OCI-LY7 (cell line): ENCODE data around the gene UBE2U. TPM values are rescaled to one million over a fixed set of nuclear protein-coding genes. Genes with fewer than 3 reads are reported as not detected.

Source experiments
- BruUV-seq: library from RNA; stranded (reverse); fragments of 400-500 nt; replicated peaks from 2 replicates; lab custom pipeline; 2021; lab: Mats Ljungman, UMichigan
- CTCF ChIA-PET: fragments of 300-600 bp; sonication (Branson Sonifier 250); formaldehyde crosslinking; loops from one replicate; lab custom pipeline; 2022; ENCODE audit warnings: antibody characterized with exemption; ENCODE audit not compliant: unreplicated experiment; lab: Charles Lee
- POLR2A ChIA-PET: fragments of 300-600 bp; sonication (Branson Sonifier 250); formaldehyde crosslinking; loops from one replicate; lab custom pipeline; 2022; ENCODE audit warnings: antibody characterized with exemption; lab: Charles Lee
- DNase-seq: peaks from one replicate; pipeline ENCODE4 v3.0.0-alpha.2; 2015; ENCODE audit warnings: low spot score
- H2AFZ ChIP-seq: fragments of 200-600 bp; sonication (generic), shearing (Covaris generic); 2 replicates; pipeline ENCODE4 v1.6.1; 2014; ENCODE audit warnings: mild to moderate bottlenecking, antibody characterized with exemption, low read length, moderate library complexity
- H3K27ac ChIP-seq: fragments of 200-600 bp; sonication (generic); 2 replicates; pipeline ENCODE4 v1.5.1; 2014; ENCODE audit warnings: mixed run types, low read depth, mild to moderate bottlenecking, moderate library complexity, low read length, inconsistent platforms; ENCODE audit not compliant: poor library complexity, severe bottlenecking
- H3K36me3 ChIP-seq: fragments of 200-600 bp; sonication (generic); 2 replicates; pipeline ENCODE4 v1.6.1; 2014; ENCODE audit warnings: mild to moderate bottlenecking, antibody characterized with exemption, low read length, moderate library complexity, mixed read lengths; ENCODE audit not compliant: insufficient read depth
- H3K4me1 ChIP-seq: fragments of 200-600 bp; sonication (generic); 2 replicates; pipeline ENCODE4 v1.5.1; 2014; ENCODE audit warnings: mild to moderate bottlenecking, low read length; ENCODE audit not compliant: insufficient read depth, poor library complexity, severe bottlenecking
- H3K4me2 ChIP-seq: fragments of 200-600 bp; sonication (generic); 2 replicates; pipeline ENCODE4 v1.6.1; 2014; ENCODE audit warnings: mild to moderate bottlenecking, low read length
- H3K4me3 ChIP-seq: fragments of 200-600 bp; sonication (generic); 2 replicates; pipeline ENCODE4 v1.5.1; 2014; ENCODE audit warnings: mild to moderate bottlenecking, low read depth, low read length; ENCODE audit not compliant: poor library complexity, severe bottlenecking
- H3K79me2 ChIP-seq: fragments of 200-600 bp; sonication (generic); 2 replicates; pipeline ENCODE4 v1.6.1; 2016; ENCODE audit warnings: low read depth, mild to moderate bottlenecking, low read length, moderate library complexity, mixed read lengths; ENCODE audit not compliant: insufficient read depth
- H3K9me2 ChIP-seq: fragments of 200-600 bp; sonication (generic); 2 replicates; pipeline ENCODE4 v1.6.1; 2016; ENCODE audit warnings: mild to moderate bottlenecking, low read length, mixed read lengths; ENCODE audit not compliant: insufficient read depth
- H3K9me3 ChIP-seq: fragments of 200-600 bp; sonication (generic); 2 replicates; pipeline ENCODE4 v1.6.1; 2014; ENCODE audit warnings: mild to moderate bottlenecking, mixed run types, low read length, mixed read lengths
- H4K20me1 ChIP-seq: fragments of 200-600 bp; sonication (generic); 2 replicates; pipeline ENCODE4 v1.6.1; 2014; ENCODE audit warnings: mild to moderate bottlenecking, antibody characterized with exemption, low read length, moderate library complexity, mixed read lengths; ENCODE audit not compliant: insufficient read depth
- EZH2phosphoT487 ChIP-seq: fragments of 200-600 bp; sonication (generic); IDR thresholded peaks from 2 replicates; pipeline ENCODE4 v1.6.1; 2018; ENCODE audit warnings: low read depth, borderline replicate concordance, mild to moderate bottlenecking, mixed run types, antibody characterized with exemption, low read length, moderate library complexity, mixed read lengths
- intact Hi-C: fragments of 100-400 bp; cut with micrococcal nuclease; formaldehyde crosslinking; loops from one replicate; pipeline ENCODE4 v1.10.0; 2022; ENCODE audit not compliant: unreplicated experiment
- total RNA-seq, 2 experiments: library from RNA; depleted of rRNA in 1 of 2; stranded (reverse); fragments of >200 nt in 1 of 2; shearing (Covaris generic) in 1 of 2; gene quantifications; 2 replicates each; pipeline ENCODE4 v1.2.3, GENCODE V29; 2014 to 2022
- TF ChIP-seq, protein P1 (sequence below): fragments of 200-600 bp; sonication (generic); conservative IDR thresholded peaks from 2 replicates; pipeline ENCODE4 v1.5.1; 2014; ENCODE audit warnings: mild to moderate bottlenecking, antibody characterized with exemption, low read length, moderate library complexity, mixed read lengths

The UBE2U gene
- total RNA-seq, 2 experiments from 2014 or later = not detected

DNA sequence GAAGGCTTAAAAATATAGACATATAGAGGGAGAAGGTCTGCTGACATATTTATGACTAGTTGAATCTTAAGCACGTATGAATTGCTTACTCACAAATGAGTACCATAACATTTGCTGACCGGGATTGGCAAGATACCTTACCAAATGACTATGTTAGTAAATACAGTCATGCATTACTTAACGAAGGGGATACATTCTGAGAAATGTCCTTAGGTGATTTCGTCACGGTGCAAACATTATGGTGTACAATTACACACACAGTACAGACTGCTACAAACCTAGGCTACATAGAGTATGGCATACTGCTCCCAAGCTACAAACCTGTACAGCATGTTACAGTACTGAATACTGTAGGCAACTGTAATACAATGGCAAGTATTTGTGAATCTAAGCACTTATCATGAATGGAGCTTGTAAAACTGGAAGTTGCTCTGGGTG, 19.4 kb upstream of the UBE2U start:
- POLR2A ChIA-PET = interaction anchor here (0.7 kb wide), 1 partner anchor 10 kb away, joined by 3 read pairs; no protein-coding TSS in a partner anchor
- no peak overlapping the region for H2AFZ ChIP-seq

DNA sequence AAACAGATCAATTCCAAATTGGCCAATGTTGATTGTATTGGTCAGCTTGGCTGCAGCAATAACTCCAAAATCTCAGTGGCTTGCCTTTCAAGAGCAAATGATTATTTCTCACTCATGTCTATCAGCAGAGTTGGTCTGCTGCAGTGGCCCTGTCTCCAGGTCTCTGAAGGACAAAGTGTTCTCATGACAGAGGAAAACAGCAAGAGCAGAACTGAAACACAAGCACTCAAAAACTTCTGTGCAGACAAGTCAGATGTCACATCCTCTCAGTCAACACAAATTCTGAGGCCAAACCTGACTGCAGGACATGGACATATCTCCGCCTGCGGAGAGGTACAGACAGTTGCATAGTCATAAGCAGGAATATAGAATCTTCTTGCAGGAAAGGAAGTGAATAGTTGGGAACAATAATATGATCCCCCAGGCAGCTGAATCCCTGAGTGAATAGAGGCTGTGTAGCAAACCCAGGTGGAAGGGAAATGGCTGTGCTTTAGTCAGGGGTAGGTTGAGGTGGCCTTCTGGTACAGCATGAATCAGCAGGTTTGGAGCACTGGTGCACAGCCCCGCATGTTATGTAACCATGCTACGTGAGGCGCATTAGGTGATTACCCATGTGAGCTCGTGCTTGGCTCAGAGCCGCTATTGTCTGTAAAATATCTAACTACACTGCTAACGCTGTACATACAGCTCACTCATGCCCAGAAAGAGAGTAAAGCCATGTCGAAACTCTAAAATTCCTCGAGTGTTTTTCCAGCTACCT, 17.1 kb upstream of the UBE2U start:
- intact Hi-C loops = no loop called here
- H3K4me3 ChIP-seq = no peak overlapping the region
- POLR2A ChIA-PET = interaction anchor here (0.6 kb wide), 1 partner anchor 519 kb away, joined by 3 read pairs; no protein-coding TSS in a partner anchor
- no peaks in the 10 kb centered on the region for H3K9me3 ChIP-seq
- H3K27ac ChIP-seq = no peak overlapping the region
- no peaks in the 10 kb centered on the region for H3K79me2 ChIP-seq
- H4K20me1 ChIP-seq = no peaks in the 10 kb centered on the region
- no peaks in the 10 kb centered on the region for H3K36me3 ChIP-seq
- no TSS peak for BruUV-seq
- no peak for DNase-seq
- TF ChIP-seq, protein P1, sequence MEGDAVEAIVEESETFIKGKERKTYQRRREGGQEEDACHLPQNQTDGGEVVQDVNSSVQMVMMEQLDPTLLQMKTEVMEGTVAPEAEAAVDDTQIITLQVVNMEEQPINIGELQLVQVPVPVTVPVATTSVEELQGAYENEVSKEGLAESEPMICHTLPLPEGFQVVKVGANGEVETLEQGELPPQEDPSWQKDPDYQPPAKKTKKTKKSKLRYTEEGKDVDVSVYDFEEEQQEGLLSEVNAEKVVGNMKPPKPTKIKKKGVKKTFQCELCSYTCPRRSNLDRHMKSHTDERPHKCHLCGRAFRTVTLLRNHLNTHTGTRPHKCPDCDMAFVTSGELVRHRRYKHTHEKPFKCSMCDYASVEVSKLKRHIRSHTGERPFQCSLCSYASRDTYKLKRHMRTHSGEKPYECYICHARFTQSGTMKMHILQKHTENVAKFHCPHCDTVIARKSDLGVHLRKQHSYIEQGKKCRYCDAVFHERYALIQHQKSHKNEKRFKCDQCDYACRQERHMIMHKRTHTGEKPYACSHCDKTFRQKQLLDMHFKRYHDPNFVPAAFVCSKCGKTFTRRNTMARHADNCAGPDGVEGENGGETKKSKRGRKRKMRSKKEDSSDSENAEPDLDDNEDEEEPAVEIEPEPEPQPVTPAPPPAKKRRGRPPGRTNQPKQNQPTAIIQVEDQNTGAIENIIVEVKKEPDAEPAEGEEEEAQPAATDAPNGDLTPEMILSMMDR = no peak
- no peak overlapping the region for H2AFZ ChIP-seq
- CTCF ChIA-PET = no interaction called here
- no peaks in the 10 kb centered on the region for H3K9me2 ChIP-seq
- H3K4me2 ChIP-seq = no peak overlapping the region
- H3K4me1 ChIP-seq = no peaks in the 10 kb centered on the region

More for the DNA sequence above, 19.4 kb upstream of the UBE2U start:
- Histone ChIP-seq H3K9me2 (no peaks in the 10 kb centered on the region), H3K36me3 (no peaks in the 10 kb centered on the region), H3K4me1 (no peaks in the 10 kb centered on the region), H3K27ac (no peak overlapping the region), H3K79me2 (no peaks in the 10 kb centered on the region), H3K9me3 (no peaks in the 10 kb centered on the region), H3K4me3 (no peak overlapping the region), H4K20me1 (no peaks in the 10 kb centered on the region), H3K4me2 (no peak overlapping the region)
- no TSS peak for BruUV-seq
- CTCF ChIA-PET = no interaction called here
- DNase-seq = no peak
- TF ChIP-seq, protein P1 = no peak
- TF ChIP-seq EZH2phosphoT487 = no peak
- intact Hi-C loops = no loop called here

DNA sequence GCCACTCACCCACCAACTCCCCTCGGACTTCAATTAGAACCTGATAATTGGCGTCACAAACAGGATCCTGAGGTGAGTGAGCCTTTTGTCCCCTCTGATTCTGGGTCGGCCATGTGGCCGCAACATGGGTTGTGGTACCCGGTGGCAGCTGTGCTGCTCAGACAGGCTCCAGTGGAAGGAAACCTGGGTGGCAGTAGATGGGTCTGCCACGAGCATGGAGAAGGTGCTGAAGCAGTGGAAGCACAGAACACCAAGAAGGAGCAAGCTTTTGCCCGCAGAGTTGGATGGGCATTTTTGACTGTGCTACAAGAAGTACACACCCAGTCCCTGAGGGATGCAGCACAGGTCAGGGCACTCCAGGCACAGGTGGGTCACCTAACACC, 16.5 kb upstream of the UBE2U start:
- no peaks in the 10 kb centered on the region for H3K36me3 ChIP-seq
- ChIA-PET POLR2A (interaction anchor here (0.6 kb wide), 1 partner anchor 520 kb away, joined by 3 read pairs; no protein-coding TSS in a partner anchor), CTCF (no interaction called here)
- H4K20me1 ChIP-seq = no peaks in the 10 kb centered on the region
- H3K79me2 ChIP-seq = no peaks in the 10 kb centered on the region
- H3K9me2 ChIP-seq = no peaks in the 10 kb centered on the region
- no peak for DNase-seq
- no peaks in the 10 kb centered on the region for H3K9me3 ChIP-seq
- no peak for TF ChIP-seq EZH2phosphoT487
- TF ChIP-seq, protein P1 = no peak
- H3K27ac ChIP-seq = no peak overlapping the region
- no peaks in the 10 kb centered on the region for H3K4me1 ChIP-seq
- no TSS peak for BruUV-seq
- H3K4me2 ChIP-seq = no peak overlapping the region
- intact Hi-C loops = no loop called here
- H2AFZ ChIP-seq = no peak overlapping the region
- no peak overlapping the region for H3K4me3 ChIP-seq
